Esophagus muscularis mucosa (tissue), 4 donors: ENCODE measurements around the gene TNP2.

Experiments
- EP300 ChIP-seq: sonication (generic); formaldehyde crosslinking; IDR thresholded peaks from one replicate; pipeline ENCODE4 v1.6.1; 2017; ENCODE audit warnings: antibody characterized with exemption
- POLR2A ChIP-seq: fragments of 450-650 bp; IDR thresholded peaks from one replicate; pipeline ENCODE4 v1.6.1; 2017; ENCODE audit warnings: antibody characterized with exemption, moderate library complexity, mild to moderate bottlenecking, low read depth
- TF ChIP-seq, protein P1 (sequence below), 3 experiments: fragments of 200-600 bp in 2 of 3; fragments of 450-650 bp in 1 of 3; sonication (generic) in 2 of 3; IDR thresholded peaks; one replicate each; pipeline ENCODE4 v1.5.1; 2017 to 2019; ENCODE audit warnings: antibody characterized with exemption in 3 of 3, mild to moderate bottlenecking in 2 of 3, moderate library complexity in 1 of 3

DNA sequence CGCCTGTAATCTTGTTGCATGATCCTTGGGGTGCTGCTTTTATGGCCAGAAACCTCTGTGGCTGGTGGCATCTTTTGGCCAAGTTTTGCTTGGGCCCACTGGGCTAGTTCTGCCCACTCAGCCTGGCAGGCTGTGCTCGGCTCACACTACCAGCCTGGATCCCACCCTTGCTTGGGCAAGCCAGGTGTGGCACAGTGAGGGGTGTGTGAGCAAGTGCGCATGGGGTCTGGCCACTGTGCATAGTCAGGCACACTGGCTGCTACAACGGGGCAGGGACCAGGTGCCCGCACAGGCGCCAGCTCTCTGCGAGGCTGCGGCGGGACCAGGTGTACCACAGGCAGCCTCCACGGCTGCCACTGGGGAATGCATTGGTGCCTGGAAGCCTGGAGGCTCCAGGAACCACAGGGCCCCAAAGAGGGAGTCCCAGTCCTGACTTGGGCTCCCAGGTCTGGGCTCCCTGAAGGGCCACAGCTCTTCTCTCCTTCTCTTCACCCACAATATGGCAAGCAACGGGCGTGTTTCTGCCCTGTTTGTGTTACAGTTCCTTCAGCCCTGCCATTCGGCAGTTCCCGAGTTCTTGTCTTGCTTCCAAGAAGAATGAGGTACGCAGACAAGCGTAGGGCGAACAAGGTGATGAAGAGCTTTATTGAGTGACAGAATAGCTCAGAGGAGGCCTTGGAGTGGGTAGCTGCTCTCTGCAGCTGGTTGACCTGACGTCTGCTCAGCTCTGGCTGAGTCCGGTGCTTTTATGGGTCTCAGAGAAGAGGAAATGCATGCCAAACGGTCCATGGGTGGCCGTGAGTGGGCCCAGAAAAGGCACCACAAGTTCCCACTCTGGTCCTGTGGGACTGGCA lies 38.7 kb upstream of the TNP2 start:
- TF ChIP-seq, protein P1, sequence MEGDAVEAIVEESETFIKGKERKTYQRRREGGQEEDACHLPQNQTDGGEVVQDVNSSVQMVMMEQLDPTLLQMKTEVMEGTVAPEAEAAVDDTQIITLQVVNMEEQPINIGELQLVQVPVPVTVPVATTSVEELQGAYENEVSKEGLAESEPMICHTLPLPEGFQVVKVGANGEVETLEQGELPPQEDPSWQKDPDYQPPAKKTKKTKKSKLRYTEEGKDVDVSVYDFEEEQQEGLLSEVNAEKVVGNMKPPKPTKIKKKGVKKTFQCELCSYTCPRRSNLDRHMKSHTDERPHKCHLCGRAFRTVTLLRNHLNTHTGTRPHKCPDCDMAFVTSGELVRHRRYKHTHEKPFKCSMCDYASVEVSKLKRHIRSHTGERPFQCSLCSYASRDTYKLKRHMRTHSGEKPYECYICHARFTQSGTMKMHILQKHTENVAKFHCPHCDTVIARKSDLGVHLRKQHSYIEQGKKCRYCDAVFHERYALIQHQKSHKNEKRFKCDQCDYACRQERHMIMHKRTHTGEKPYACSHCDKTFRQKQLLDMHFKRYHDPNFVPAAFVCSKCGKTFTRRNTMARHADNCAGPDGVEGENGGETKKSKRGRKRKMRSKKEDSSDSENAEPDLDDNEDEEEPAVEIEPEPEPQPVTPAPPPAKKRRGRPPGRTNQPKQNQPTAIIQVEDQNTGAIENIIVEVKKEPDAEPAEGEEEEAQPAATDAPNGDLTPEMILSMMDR (IDR thresholded peaks at IDR 0.05) = no peak
- TF ChIP-seq POLR2A = no peak
- no peak for TF ChIP-seq EP300
